CD4-positive, alpha-beta T cell treated with Interleukin-17A for 4 hours (primary cell): ENCODE data around the gene SGSH.
A peak's percentile ranks its signal among the peaks of the same experiment; 100 is the strongest.

Experiments
- DNase-seq: peaks from one replicate; pipeline ENCODE4 v3.0.0-alpha.2; 2020; ENCODE audit warnings: mixed read lengths

SGSH gene

DNA sequence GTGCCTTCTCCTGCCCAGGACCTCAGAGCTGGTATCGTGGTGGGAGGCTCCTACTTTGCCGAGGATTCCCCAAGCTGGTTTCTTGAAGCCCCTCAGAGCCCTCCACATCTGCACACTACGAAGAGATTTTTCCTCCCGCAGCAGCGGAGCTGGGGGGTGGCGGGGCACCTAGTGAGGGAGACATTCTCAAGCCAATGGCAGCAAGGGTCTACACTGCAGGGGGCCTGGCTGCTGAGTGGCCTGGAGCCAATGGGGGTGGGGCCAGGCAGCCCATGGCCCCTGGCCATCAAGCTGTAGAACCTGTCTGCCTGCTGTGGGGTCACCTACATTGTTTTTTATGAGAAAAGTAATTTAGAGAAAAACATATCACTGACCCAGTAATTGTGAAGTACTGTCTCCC is 5.1 kb upstream of the SGSH start:
- no peak for DNase-seq

DNA sequence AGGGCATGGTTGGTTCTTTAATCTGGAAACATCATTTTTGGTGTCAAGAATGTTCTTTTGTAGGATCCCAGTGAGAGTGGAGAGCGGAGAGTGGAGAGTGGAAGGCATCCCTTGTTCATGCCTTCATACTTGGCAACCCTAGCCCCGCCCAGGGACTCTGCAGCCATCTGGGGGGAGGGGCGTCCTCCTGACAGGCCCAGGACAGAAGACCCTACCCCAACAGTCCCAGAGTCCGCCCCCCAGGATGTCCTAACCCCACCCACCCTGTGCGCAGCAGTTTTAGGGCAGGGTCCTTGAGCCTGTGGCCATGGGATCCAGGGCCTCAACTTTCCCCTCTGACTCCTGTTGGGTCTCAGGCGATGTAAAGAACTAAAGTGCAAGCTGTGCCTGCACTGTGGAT is 4.5 kb upstream of the SGSH start:
- no peak for DNase-seq

DNA sequence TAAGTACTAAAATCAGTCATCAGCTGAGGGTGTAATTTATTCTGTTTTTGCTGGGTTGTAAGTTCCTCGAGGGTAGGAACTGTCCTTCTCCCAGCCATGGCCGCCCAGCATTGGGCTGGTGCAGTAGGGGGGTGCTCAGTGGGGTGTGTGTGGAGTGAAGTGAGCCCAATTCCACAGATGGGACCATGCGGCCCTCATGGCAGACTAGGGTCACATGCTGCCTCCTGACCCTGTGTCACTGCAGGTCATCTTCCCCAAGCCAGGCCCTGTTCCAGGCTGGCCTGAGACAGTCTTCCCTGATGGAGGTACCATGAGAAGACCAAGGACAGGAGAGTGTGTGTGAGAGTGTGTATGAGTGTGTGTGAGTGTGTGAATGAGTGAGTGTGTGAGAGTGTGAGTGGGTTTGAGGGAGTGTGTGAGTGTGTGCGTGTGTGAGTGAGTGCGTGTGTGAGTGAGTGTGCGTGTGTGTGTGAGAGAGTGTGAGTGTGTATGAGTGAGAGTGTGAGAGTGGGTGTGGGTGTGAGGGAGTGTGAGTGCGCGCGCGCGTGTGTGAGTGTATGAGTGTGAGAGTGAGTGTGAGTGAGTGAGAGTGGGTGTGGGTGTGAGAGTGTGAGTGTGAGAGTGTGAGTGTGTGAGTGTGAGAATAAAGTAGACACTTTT is 3.8 kb upstream of the SGSH start:
- no peak for DNase-seq

DNA sequence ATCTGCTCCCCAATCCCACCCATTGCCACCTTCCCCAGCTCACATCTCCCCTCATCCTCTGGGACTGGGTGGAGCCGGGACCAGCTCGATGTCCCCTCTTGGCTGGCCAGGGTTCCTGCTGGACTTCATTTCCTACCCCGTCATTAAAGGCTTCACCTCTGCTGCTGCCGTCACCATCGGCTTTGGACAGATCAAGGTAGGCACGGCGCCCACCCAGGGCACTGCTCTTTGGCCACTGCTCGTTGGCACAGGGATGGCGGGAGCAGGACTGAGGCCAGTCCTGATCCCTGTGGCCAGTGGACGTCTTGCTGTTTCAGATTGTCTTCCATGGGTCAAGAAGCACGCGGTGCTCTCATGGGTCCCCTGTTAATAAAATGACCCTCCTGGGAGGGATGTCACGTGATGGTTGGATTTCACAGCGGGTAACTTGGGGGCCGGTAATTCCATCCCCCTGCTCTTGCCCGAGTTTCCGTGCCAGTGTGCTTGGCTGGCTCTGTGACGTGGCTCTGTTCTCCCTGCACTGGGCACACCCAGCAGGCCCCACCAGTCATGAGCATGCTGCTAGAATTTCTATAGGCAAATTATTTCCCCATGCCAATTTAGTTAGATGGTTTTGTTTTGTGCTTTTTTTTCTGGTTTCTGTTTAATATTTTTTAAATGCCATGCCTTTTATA is 3.1 kb upstream of the SGSH start:
- no peak for DNase-seq

DNA sequence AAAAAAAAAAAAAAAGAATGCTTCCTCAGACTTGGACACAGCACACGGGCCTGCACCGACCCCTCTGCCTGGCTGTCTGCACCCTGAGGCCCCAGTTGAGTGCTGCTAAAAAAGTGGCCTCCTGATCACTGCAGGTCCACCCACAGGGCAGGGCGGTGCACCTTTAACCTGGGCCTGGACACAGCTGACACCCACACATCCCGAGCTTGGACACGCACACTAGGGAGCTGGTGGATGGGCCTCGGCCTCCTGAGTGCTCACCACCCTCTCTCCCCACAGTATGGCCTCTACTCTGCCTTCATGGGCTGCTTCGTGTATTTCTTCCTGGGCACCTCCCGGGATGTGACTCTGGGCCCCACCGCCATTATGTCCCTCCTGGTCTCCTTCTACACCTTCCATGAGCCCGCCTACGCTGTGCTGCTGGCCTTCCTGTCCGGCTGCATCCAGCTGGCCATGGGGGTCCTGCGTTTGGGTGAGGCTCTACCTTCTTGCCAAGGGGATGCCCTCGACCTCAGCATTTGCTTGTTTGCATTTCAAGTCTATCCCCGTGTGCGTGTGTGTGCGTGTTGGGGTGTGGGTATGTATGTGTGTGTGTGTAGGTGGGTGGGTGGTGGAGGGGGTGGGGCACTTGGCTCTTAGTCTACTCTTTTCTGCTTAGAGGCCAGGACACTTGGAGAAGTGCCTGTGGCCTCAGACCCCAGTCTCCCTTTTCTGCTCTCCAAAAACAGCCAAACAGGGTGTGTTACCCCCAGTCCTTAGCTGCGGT is 2.4 kb upstream of the SGSH start:
- no peak for DNase-seq

DNA sequence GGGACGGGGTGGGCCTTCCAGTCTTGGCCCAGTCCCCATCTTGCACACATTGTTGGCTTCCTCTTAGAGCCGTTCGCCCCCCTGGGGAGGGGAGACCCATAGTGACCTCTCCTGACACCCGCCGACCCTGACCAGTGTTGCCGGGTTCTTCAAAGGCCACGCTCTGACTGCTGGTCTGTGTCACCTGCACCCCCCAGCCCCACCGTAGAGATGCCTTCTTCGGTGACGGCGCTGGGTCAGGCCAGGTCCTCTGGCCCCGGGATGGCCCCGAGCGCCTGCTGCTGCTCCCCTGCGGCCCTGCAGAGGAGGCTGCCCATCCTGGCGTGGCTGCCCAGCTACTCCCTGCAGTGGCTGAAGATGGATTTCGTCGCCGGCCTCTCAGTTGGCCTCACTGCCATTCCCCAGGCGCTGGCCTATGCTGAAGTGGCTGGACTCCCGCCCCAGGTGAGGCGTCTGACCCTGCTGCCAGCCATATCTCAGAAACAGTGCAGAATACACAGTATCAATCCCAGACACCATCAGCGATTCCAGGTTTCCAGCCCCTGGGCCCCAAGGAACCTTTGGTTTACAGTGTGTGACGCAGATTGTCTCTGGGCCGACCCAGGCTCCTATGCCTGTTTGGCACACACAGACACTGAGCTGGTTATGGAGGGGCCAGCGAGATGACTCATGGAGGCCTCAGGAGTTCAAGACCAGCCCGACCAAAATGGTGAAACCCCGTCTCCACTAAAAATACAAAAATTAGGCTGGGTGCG is 1.4 kb upstream of the SGSH start:
- no peak for DNase-seq

DNA sequence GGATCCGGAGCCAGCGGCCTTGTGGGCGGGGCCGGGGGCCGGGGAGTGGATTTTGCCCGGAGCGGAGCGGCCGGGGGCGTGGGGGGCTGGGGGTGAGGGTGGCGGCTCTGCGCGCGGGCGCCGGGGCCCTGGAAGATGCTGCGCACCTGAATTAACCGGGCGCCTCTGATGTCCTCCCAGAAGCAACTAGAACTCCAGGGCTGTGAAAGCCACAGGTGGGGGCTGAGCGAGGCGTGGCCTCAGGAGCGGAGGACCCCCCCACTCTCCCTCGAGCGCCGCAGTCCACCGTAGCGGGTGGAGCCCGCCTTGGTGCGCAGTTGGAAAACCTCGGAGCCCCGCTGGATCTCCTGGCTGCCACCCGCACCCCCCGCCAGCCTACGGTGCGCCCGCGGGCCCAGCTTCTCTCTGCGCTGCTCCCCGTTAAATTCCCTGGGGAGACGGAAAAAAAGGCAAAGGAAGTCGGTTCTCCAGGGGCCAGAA is 643 bp upstream of the SGSH start:
- peak; percentile 36 for DNase-seq

DNA sequence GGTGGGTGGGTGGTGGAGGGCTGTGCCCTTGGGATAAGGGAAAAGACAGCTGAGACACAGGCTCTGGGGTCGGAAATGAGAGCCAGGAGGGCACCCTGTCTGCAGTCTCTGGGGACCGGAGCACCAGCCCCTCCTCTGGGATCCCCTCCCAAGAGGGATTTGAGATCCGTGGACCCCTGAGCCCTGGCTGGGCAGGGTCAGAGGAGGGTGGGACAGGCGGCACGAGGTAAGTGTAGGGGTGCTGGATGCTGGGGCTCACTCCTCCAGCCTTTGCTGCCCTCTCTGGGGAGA is 425 bp downstream of the SGSH start:
- no peak for DNase-seq

DNA sequence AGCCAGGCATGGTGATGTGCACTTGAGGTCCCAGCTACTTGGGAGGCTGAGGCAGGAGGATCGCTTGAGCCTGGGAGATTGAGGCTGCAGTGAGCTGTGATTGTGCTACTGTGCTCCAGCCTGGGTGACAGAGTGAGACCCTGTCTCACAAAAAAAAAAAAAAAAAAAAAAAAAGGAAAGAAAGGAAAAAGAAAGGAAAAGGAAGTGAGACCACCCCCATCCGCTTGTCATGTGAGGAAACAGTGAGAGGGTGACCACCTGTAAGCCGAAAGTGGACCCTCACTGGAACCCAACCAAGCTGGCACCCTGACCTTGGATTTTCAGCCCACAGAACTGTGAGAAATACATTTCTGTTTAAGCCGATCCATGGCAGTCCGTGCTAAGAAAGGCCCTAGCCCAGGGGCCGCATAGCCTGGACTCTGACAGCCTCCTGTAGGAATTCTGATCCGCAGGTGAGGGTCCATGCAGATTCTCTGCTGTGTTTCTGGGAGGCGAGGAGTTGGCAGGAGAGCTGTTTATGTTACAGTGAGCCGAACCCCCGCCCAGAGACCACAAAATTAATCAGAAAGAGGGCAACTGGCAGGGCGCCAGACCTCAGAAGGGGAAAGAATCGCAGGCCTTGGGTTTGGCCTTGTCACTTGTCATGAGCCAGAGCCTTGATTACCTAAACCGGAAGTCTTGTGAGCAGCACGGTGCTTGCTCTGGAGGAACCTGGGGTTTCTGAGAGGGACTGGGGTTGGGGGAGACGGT is 945 bp downstream of the SGSH start:
- DNase-seq, result peak; percentile 96

DNA sequence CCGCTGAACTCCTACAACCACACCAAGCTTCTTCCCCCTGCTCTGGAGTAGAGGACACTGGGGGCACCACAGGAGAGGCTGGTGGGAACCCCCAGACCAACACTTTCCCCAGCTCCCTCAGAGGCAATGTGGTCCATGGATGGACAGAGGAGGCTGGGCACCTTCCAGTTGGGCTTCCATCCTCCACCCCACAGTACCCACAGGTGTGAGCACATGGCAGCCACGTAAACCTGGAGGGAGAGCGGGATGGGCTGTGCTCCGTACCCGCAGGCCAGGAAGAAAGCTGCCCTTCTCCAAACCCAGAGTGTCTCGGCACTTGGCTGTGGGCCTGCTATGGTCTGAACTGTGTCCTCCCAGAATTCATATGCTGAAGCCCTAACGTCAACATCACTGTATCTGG is 1.7 kb downstream of the SGSH start:
- no peak for DNase-seq

DNA sequence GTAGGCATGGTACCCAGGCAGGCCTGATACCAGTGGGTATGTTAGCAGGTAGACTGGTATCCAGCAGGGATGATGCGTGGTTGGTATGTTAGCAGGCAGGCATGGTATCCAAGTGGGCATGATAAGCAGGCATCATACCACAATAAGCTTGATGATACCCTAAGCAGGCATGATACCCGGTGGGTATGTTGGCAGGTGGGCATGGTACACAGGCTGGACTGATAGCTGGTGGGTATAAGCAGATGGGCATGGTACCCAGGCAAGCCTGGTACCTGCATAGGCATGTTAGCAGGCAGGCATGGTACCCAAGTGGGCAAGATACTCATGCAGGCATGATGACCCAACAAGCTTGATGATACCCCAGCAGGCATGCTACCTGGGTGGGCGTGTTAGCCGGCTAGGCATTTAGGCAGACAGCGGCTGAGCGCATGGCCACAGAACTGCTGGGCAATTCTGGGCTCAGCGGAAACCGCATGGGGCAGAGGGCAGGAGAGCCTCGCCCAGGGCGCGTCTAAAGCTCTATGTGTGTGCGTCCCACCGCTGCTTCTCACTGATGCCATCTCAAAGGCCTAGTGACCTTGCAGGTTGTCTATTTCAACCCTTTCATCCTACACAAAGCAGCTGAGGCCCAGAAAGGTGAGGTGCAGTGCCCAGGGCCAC is 2.3 kb downstream of the SGSH start:
- DNase-seq, result no peak

DNA sequence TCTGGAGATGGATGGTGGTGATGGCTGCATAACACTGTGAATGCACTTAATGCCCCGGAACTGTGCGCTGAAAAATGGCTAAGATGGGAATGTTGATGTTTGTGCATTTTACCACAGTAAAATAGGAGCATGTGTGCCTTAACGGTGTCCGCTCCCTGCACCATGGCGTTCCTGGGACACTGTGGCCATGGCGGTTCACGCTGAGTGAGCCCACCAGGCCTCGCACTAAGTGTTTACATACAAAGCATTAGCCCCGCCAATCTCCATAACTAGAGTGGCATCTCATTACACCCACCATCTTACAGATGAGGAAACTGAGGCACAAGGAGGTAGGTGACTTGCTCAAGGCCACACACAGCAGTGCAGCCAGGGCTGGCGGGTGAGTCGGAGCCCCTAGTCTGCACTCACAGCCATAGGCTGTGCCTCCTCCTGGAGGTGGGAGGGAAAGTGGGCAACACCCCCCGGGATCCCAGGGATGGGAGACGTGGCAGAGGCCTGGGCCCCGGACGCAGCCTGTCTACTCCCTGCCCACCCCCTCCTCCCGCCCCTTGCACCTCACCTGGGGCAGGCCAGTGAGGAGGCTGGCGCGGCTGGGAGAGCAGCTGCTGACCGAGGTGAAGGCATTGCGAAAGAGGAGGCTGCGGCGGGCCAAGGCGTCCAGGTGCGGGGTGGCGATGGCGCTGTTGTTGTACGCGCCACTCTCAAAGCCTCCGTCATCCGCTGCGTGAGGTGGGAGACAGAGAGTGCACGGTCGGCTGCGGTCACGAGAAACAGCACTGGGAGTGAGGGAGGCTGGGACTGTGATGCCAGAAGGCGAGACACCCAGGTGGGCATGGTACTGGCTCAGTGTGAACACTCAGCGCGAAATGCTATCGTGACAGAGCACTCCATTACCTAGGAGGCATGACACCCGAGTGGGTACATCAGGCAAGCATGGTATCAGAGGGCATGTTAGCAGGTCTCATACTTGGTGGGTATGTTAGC is 3.4 kb downstream of the SGSH start:
- DNase-seq, result no peak

DNA sequence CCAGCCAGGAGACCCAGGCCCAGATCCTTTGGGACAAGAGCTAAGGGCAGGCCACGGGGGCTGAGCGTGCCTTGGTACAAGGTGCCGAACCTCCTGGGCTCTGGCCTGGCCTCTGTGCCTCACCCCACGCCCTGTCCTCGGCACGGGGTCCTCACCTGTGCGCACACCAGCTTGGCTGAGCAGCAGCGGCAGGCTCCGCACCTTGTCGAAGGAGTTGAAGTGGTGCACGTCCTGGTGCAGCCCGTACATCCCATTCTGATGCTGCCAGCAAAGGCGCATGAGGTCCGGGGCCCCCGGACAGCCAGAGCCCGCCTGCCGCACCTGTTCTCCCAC is 5.3 kb downstream of the SGSH start:
- DNase-seq, result no peak

DNA sequence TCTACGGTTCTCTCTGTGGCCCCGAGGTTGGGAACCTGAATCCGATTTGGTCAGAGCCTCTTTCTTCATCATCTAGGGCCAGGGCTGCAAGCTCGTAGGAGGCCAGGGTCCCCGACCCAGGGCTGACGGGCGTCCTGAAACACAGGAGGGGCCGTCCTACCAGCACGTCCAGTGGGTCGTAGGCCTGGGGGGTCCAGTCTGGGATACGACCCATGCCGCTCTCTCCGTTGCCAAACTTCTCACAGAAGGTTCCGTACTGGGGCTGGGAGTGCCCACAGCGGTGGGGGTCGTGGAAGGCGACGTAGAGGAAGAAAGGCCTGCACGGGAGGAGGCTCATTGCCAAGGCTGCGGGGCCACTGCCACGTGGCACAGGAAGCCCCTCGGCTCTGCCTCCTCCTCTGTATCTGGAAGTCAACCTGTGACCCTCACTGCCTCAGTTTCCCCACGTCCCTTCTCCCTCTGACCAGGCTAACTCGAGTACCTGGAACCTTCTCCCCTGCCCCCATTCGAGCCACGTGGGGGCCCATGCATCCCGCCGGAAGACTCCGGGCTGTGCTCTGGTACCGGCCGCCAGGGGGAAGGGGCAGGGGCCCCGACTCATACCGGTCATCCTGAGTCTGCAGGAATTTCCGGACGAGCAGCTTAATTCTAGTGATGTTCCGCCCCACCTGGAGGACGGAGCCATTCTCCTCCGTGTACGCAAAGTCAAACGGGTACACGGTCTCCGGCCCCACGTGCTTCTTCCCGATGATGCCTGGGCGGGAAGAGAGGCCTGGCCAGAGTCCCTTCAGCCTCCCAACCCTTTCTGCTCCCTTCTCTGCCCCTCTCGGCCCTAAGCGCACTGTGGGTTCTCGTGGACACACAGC is 5.9 kb downstream of the SGSH start:
- no peak for DNase-seq

DNA sequence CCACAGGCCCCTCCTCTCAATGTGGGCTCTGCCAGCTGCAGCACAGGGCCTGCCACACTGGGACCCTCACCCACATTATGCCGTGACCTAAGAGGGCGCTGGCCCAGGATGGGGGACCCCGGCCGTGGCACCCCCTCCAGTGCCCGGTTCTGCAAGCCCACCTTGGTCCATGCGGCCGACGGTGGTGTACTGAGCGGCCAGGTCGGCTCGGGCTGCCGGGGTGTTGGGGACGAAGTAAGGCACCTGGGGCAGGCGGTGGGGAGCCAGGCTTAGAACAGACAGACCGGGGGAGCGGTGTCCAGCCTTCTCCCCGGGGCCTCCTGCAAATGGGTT is 6.5 kb downstream of the SGSH start:
- no peak for DNase-seq

DNA sequence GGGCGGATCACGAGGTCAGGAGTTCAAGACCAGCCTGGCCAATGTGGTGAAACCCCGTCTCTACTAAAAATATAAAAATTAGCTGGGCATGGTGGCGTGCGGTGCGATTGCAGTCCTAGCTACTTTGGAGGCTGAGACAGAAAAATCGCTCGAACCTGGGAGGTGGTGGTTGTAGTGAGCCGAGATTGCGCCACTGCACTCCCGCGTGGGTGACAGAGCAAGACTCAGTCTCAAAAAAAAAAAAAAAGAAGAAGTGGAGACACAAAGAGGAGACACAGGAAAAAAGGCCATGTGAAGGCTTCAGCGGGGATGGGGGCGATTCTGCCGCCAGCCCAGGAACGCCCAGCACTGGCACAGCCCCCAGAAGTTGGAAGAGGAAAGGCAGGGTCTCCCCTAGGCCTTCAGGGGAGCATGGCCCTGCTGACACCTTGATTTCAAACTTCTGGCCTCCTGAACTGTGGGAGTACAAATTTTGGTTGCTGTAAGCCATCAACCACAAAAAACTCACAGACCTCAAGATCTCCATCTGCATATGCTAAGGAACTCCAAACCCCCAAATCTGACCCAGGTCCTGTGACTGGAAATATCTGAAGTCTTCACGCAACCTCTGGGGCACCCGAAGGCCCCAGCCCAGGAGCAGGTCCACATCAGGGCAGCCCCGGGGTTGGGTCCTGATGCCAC is 7.0 kb downstream of the SGSH start:
- no peak for DNase-seq

DNA sequence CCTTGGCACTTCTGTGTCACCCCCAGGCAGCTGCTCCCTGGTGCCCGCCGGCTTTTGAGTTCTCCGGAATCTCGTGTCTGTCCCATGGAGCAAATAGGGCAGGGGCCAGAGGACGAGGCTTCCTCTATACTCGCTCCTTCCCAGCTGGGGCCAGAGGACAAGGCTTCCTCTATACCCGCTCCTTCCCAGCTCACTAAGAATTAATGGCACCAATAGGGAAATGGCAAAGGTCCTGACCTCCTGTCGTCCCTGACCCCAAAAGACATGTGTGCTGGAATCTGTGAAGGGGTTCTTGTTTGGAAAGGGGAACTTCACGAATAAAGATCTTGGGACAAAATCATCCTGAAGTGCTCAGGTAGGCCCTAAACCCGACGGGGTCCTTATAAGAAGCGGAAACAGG is 7.6 kb downstream of the SGSH start:
- DNase-seq, result no peak

DNA sequence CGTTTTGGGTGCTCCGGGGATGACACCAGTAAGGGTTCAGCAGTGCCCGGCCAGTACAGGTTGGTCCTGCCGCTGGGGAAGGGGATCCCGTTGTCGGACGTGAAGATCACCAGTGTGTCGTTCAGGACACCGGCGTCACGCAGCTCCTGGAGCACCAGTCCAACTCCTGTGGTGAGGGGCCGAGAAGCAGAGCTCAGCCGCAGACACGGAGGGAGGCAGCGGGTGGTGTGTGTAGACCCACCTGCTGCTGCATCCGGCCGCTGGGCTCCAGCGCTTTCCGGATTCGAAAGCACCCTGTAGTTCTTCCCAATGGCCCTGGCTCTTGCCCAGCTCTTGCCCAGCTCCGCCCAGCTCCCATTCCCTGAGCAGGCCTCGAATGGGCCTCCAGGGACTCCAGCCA is 8.0 kb downstream of the SGSH start:
- no peak for DNase-seq

DNA sequence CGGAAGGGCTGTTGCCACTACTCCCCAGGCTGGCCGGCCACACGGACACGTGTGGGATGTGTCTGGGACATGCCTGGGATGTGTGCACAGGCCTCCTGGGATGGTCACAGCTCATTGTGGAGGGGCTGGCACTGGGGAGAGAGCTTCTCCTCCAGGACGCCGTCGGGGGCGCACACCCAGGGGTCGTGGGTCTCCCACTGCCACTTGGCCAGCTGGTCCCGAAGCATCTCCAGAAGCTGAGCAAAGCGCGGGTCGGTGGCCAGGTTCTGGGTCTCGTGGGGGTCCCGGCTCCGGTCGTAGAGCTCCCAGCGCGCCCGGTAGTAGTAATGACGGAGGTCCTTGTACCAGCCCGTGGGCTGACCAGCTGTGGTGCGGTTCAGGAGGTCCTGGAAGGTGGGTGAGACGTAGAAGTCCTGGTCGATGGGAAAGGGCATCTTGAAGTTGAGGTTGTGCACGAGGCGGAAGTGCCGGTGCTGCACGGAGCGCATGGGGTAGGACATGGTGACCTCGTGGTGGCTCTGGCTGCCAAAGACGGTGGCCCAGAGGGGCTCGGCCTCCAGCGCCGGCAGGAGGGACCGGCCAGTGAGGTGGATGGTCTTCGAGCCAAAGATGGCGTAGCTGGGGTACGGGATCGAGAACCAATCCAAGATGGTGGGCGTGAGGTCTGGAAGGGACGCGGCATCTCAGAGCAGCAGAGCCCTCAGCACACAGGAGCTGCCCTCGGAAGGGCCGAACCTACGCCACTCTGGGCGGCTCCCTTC is 9.6 kb downstream of the SGSH start:
- DNase-seq, result no peak
